Neural cell (in vitro differentiated cells): ENCODE results near the gene SLCO3A1.

Experiments
- EP300 ChIP-seq: fragments of 450-650 bp; conservative IDR thresholded peaks from 2 replicates; pipeline ENCODE4 v1.6.1; 2014; ENCODE audit warnings: antibody characterized with exemption, mild to moderate bottlenecking, moderate library complexity; ENCODE audit not compliant: poor library complexity, severe bottlenecking
- EZH2 ChIP-seq: fragments of 200-600, 300-800 bp; shearing (Covaris generic), sonication (generic); IDR thresholded peaks from 2 replicates; pipeline ENCODE4 v1.6.1; 2014; ENCODE audit warnings: antibody characterized with exemption, low read length, borderline replicate concordance, mild to moderate bottlenecking; ENCODE audit not compliant: insufficient read depth, poor library complexity, severe bottlenecking
- MXI1 ChIP-seq: fragments of 450-650 bp; conservative IDR thresholded peaks from 2 replicates; pipeline ENCODE4 v1.6.1; 2014; ENCODE audit warnings: antibody characterized with exemption, mild to moderate bottlenecking; ENCODE audit not compliant: poor library complexity, severe bottlenecking
- POLR2AphosphoS5 ChIP-seq: IDR thresholded peaks from 2 replicates; pipeline ENCODE4 v1.6.1; 2012
- RAD21 ChIP-seq: fragments of 450-650 bp; conservative IDR thresholded peaks from 2 replicates; pipeline ENCODE4 v1.6.1; 2014; ENCODE audit warnings: antibody characterized with exemption, mild to moderate bottlenecking, moderate library complexity
- TAF1 ChIP-seq: IDR thresholded peaks from 2 replicates; pipeline ENCODE4 v1.6.1; 2012; ENCODE audit warnings: low read depth
- TF ChIP-seq, protein P1 (sequence below): fragments of 450-650 bp; IDR thresholded peaks from 2 replicates; pipeline ENCODE4 v1.5.1; 2014; ENCODE audit warnings: antibody characterized with exemption, mild to moderate bottlenecking, moderate library complexity; ENCODE audit not compliant: poor library complexity, severe bottlenecking

DNA sequence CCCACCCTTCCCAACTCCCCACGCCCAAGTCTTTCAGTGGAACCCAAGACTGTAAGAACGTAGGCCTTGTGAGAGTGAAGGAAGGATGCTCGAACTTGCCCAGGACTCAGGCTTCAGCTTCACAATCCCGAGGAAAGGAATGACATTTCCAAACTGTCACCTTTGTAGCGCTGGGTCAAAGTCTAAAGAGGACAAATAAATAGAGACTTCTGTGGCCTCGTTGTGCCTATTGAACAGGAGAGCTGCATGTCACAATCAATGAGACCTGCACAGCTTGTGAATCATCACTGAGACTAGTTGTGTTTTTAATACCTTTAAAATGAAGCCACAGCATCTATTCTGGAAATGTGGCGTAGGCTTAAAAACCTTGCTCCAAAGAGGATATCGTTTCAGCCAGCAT lies 317.4 kb downstream of the SLCO3A1 start:
- TF ChIP-seq, protein P1, sequence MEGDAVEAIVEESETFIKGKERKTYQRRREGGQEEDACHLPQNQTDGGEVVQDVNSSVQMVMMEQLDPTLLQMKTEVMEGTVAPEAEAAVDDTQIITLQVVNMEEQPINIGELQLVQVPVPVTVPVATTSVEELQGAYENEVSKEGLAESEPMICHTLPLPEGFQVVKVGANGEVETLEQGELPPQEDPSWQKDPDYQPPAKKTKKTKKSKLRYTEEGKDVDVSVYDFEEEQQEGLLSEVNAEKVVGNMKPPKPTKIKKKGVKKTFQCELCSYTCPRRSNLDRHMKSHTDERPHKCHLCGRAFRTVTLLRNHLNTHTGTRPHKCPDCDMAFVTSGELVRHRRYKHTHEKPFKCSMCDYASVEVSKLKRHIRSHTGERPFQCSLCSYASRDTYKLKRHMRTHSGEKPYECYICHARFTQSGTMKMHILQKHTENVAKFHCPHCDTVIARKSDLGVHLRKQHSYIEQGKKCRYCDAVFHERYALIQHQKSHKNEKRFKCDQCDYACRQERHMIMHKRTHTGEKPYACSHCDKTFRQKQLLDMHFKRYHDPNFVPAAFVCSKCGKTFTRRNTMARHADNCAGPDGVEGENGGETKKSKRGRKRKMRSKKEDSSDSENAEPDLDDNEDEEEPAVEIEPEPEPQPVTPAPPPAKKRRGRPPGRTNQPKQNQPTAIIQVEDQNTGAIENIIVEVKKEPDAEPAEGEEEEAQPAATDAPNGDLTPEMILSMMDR: no peak
- TF ChIP-seq EZH2 (no peak), POLR2AphosphoS5 (no peak), EP300 (no peak), TAF1 (no peak), RAD21 (no peak), MXI1 (no peak)
